OCI-LY7 (cell line): ENCODE measurements around the gene KCNE2. TPM values are rescaled to one million over a fixed set of nuclear protein-coding genes. Genes with fewer than 3 reads are reported as not detected.

ENCODE experiments used
- BruUV-seq: library from RNA; stranded (reverse); fragments of 400-500 nt; replicated peaks from 2 replicates; lab custom pipeline; 2021; lab: Mats Ljungman, UMichigan
- CTCF ChIA-PET: fragments of 300-600 bp; sonication (Branson Sonifier 250); formaldehyde crosslinking; loops from one replicate; lab custom pipeline; 2022; ENCODE audit warnings: antibody characterized with exemption; ENCODE audit not compliant: unreplicated experiment; lab: Charles Lee
- POLR2A ChIA-PET: fragments of 300-600 bp; sonication (Branson Sonifier 250); formaldehyde crosslinking; loops from one replicate; lab custom pipeline; 2022; ENCODE audit warnings: antibody characterized with exemption; lab: Charles Lee
- DNase-seq: peaks from one replicate; pipeline ENCODE4 v3.0.0-alpha.2; 2015; ENCODE audit warnings: low spot score
- H2AFZ ChIP-seq: fragments of 200-600 bp; sonication (generic), shearing (Covaris generic); 2 replicates; pipeline ENCODE4 v1.6.1; 2014; ENCODE audit warnings: mild to moderate bottlenecking, antibody characterized with exemption, low read length, moderate library complexity
- H3K27ac ChIP-seq: fragments of 200-600 bp; sonication (generic); 2 replicates; pipeline ENCODE4 v1.5.1; 2014; ENCODE audit warnings: mixed run types, low read depth, mild to moderate bottlenecking, moderate library complexity, low read length, inconsistent platforms; ENCODE audit not compliant: poor library complexity, severe bottlenecking
- H3K36me3 ChIP-seq: fragments of 200-600 bp; sonication (generic); 2 replicates; pipeline ENCODE4 v1.6.1; 2014; ENCODE audit warnings: mild to moderate bottlenecking, antibody characterized with exemption, low read length, moderate library complexity, mixed read lengths; ENCODE audit not compliant: insufficient read depth
- H3K4me1 ChIP-seq: fragments of 200-600 bp; sonication (generic); 2 replicates; pipeline ENCODE4 v1.5.1; 2014; ENCODE audit warnings: mild to moderate bottlenecking, low read length; ENCODE audit not compliant: insufficient read depth, poor library complexity, severe bottlenecking
- H3K4me2 ChIP-seq: fragments of 200-600 bp; sonication (generic); 2 replicates; pipeline ENCODE4 v1.6.1; 2014; ENCODE audit warnings: mild to moderate bottlenecking, low read length
- H3K4me3 ChIP-seq: fragments of 200-600 bp; sonication (generic); 2 replicates; pipeline ENCODE4 v1.5.1; 2014; ENCODE audit warnings: mild to moderate bottlenecking, low read depth, low read length; ENCODE audit not compliant: poor library complexity, severe bottlenecking
- H3K79me2 ChIP-seq: fragments of 200-600 bp; sonication (generic); 2 replicates; pipeline ENCODE4 v1.6.1; 2016; ENCODE audit warnings: low read depth, mild to moderate bottlenecking, low read length, moderate library complexity, mixed read lengths; ENCODE audit not compliant: insufficient read depth
- H3K9me2 ChIP-seq: fragments of 200-600 bp; sonication (generic); 2 replicates; pipeline ENCODE4 v1.6.1; 2016; ENCODE audit warnings: mild to moderate bottlenecking, low read length, mixed read lengths; ENCODE audit not compliant: insufficient read depth
- H3K9me3 ChIP-seq: fragments of 200-600 bp; sonication (generic); 2 replicates; pipeline ENCODE4 v1.6.1; 2014; ENCODE audit warnings: mild to moderate bottlenecking, mixed run types, low read length, mixed read lengths
- H4K20me1 ChIP-seq: fragments of 200-600 bp; sonication (generic); 2 replicates; pipeline ENCODE4 v1.6.1; 2014; ENCODE audit warnings: mild to moderate bottlenecking, antibody characterized with exemption, low read length, moderate library complexity, mixed read lengths; ENCODE audit not compliant: insufficient read depth
- CTCF ChIP-seq: fragments of 200-600 bp; sonication (generic); conservative IDR thresholded peaks from 2 replicates; pipeline ENCODE4 v1.5.1; 2014; ENCODE audit warnings: mild to moderate bottlenecking, antibody characterized with exemption, low read length, moderate library complexity, mixed read lengths
- EZH2phosphoT487 ChIP-seq: fragments of 200-600 bp; sonication (generic); IDR thresholded peaks from 2 replicates; pipeline ENCODE4 v1.6.1; 2018; ENCODE audit warnings: low read depth, borderline replicate concordance, mild to moderate bottlenecking, mixed run types, antibody characterized with exemption, low read length, moderate library complexity, mixed read lengths
- intact Hi-C: fragments of 100-400 bp; cut with micrococcal nuclease; formaldehyde crosslinking; loops from one replicate; pipeline ENCODE4 v1.10.0; 2022; ENCODE audit not compliant: unreplicated experiment
- total RNA-seq, 2 experiments: library from RNA; depleted of rRNA in 1 of 2; stranded (reverse); fragments of >200 nt in 1 of 2; shearing (Covaris generic) in 1 of 2; gene quantifications; 2 replicates each; pipeline ENCODE4 v1.2.3, GENCODE V29; 2014 to 2022

The KCNE2 gene
- total RNA-seq, 2 experiments from 2014 or later: not detected

- Histone ChIP-seq H2AFZ (no peak overlapping the region), H4K20me1 (no peaks in the 10 kb centered on the region), H3K9me3 (no peaks in the 10 kb centered on the region), H3K36me3 (no peaks in the 10 kb centered on the region), H3K79me2 (no peaks in the 10 kb centered on the region), H3K27ac (no peak overlapping the region), H3K4me3 (no peak overlapping the region), H3K4me2 (no peak overlapping the region), H3K4me1 (no peaks in the 10 kb centered on the region), H3K9me2 (no peaks in the 10 kb centered on the region)
- ChIA-PET CTCF (no interaction called here), POLR2A (no interaction called here)
- intact Hi-C loops: loop anchor here (5.0 kb wide), 1 partner anchor 324 kb away; no protein-coding TSS in a partner anchor
- DNase-seq: no peak
- no TSS peak for BruUV-seq
- no peak for TF ChIP-seq EZH2phosphoT487
Measured at GRCh38 chr21:34345892-34346291, 17.9 kb upstream of the KCNE2 start.

- no peak overlapping the region for H3K4me2 ChIP-seq
- no peaks in the 10 kb centered on the region for H3K79me2 ChIP-seq
- no peaks in the 10 kb centered on the region for H3K36me3 ChIP-seq
- H2AFZ ChIP-seq: no peak overlapping the region
- no TSS peak for BruUV-seq
- DNase-seq: no peak
- POLR2A ChIA-PET: interaction anchor here (0.9 to 1.6 kb wide), 4 partner anchors 316 to 431 kb away, joined by 3 to 5 read pairs (median 3); no protein-coding TSS in a partner anchor
- no peak overlapping the region for H3K27ac ChIP-seq
- H3K9me3 ChIP-seq: no peaks in the 10 kb centered on the region
- H3K4me1 ChIP-seq: no peaks in the 10 kb centered on the region
- intact Hi-C loops: loop anchor here (5.0 kb wide), 1 partner anchor 327 kb away; no protein-coding TSS in a partner anchor
- H4K20me1 ChIP-seq: no peaks in the 10 kb centered on the region
- no peak for TF ChIP-seq CTCF
- no peak for TF ChIP-seq EZH2phosphoT487
- H3K4me3 ChIP-seq: no peak overlapping the region
- CTCF ChIA-PET: interaction anchor here (1.4 kb wide), 1 partner anchor 425 kb away, joined by 3 read pairs; no protein-coding TSS in a partner anchor
- no peaks in the 10 kb centered on the region for H3K9me2 ChIP-seq
Measured at GRCh38 chr21:34348890-34349519, 14.8 kb upstream of the KCNE2 start.

GRCh38 chr21:34351786-34352241 lies 12.0 kb upstream of the KCNE2 start:
- no peak overlapping the region for H3K4me3 ChIP-seq
- no peaks in the 10 kb centered on the region for H4K20me1 ChIP-seq
- H3K4me1 ChIP-seq: no peaks in the 10 kb centered on the region
- CTCF ChIA-PET: interaction anchor here (0.7 kb wide), 1 partner anchor 427 kb away, joined by 3 read pairs; no protein-coding TSS in a partner anchor
- no peak overlapping the region for H3K27ac ChIP-seq
- intact Hi-C loops: loop anchor here (2.0 kb wide), 1 partner anchor 427 kb away; no protein-coding TSS in a partner anchor
- TF ChIP-seq EZH2phosphoT487 (no peak), CTCF (peak; percentile 83)
- peak; percentile 76 for DNase-seq
- no peaks in the 10 kb centered on the region for H3K79me2 ChIP-seq
- no TSS peak for BruUV-seq
- H2AFZ ChIP-seq: no peak overlapping the region
- no peaks in the 10 kb centered on the region for H3K36me3 ChIP-seq
- H3K4me2 ChIP-seq: no peak overlapping the region
- no peaks in the 10 kb centered on the region for H3K9me3 ChIP-seq
- POLR2A ChIA-PET: no interaction called here
- no peaks in the 10 kb centered on the region for H3K9me2 ChIP-seq
